Measurements from ENCODE around the gene PIGM. TPM values are rescaled to one million over a fixed set of nuclear protein-coding genes. Genes with fewer than 3 reads are reported as not detected.

The PIGM gene
- total RNA-seq, 1 experiment from 2014 or later: 4.4 TPM

DNA sequence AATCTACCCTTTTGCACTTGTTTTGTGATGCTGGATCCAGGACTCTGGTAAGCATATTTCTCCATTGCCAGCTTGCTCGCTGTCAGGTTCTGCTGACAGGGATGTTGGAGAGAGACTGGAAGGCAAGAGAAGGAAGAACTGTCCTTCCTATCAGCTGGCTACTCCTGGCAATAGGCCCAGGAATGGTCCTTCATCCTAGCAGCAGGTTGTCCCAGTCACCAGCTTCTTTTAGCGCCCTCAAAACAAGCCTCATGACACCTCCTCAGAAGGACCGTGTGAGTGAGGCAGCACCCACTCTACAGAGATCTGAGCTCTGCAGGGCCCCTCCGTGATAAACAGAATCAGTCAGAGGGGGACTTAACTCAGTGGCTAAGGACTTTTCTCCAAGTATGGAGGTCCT is 44.6 kb downstream of the PIGM start:
- Mint-ChIP-seq H3K4me3 (no peak overlapping the region), H3K36me3 (no peaks in the 10 kb centered on the region), H3K9me3 (no peaks in the 10 kb centered on the region), H3K4me1 (peaks cover 10% of the 10 kb centered on the region), H3K27me3 (ENCODE audit: low read depth) (no peaks in the 10 kb centered on the region; the same call in 1 of the 2 replicates), H3K27ac (no peak overlapping the region)
- POLR2A ChIA-PET: no interaction called here
- DNase-seq (ENCODE audit: low spot score): no peak
- TF ChIP-seq, protein P1, sequence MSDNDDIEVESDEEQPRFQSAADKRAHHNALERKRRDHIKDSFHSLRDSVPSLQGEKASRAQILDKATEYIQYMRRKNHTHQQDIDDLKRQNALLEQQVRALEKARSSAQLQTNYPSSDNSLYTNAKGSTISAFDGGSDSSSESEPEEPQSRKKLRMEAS (CRISPR knock-in tag; IDR thresholded peaks at IDR 0.05): no peak
- TF ChIP-seq, protein P2, sequence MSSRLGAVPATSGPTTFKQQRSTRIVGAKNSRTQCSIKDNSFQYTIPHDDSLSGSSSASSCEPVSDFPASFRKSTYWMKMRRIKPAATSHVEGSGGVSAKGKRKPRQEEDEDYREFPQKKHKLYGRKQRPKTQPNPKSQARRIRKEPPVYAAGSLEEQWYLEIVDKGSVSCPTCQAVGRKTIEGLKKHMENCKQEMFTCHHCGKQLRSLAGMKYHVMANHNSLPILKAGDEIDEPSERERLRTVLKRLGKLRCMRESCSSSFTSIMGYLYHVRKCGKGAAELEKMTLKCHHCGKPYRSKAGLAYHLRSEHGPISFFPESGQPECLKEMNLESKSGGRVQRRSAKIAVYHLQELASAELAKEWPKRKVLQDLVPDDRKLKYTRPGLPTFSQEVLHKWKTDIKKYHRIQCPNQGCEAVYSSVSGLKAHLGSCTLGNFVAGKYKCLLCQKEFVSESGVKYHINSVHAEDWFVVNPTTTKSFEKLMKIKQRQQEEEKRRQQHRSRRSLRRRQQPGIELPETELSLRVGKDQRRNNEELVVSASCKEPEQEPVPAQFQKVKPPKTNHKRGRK (CRISPR knock-in tag; IDR thresholded peaks at IDR 0.05; ENCODE audit: borderline replicate concordance): no peak
- TF ChIP-seq CBFB (CRISPR knock-in tag; IDR thresholded peaks at IDR 0.05; ENCODE audit: low read depth) (no peak), MYBL2 (CRISPR knock-in tag; IDR thresholded peaks at IDR 0.05) (no peak), ESRRA (CRISPR knock-in tag; IDR thresholded peaks at IDR 0.05; ENCODE audit: borderline replicate concordance) (no peak), ATF1 (CRISPR knock-in tag; IDR thresholded peaks at IDR 0.05) (no peak)
- TF ChIP-seq, protein P3, sequence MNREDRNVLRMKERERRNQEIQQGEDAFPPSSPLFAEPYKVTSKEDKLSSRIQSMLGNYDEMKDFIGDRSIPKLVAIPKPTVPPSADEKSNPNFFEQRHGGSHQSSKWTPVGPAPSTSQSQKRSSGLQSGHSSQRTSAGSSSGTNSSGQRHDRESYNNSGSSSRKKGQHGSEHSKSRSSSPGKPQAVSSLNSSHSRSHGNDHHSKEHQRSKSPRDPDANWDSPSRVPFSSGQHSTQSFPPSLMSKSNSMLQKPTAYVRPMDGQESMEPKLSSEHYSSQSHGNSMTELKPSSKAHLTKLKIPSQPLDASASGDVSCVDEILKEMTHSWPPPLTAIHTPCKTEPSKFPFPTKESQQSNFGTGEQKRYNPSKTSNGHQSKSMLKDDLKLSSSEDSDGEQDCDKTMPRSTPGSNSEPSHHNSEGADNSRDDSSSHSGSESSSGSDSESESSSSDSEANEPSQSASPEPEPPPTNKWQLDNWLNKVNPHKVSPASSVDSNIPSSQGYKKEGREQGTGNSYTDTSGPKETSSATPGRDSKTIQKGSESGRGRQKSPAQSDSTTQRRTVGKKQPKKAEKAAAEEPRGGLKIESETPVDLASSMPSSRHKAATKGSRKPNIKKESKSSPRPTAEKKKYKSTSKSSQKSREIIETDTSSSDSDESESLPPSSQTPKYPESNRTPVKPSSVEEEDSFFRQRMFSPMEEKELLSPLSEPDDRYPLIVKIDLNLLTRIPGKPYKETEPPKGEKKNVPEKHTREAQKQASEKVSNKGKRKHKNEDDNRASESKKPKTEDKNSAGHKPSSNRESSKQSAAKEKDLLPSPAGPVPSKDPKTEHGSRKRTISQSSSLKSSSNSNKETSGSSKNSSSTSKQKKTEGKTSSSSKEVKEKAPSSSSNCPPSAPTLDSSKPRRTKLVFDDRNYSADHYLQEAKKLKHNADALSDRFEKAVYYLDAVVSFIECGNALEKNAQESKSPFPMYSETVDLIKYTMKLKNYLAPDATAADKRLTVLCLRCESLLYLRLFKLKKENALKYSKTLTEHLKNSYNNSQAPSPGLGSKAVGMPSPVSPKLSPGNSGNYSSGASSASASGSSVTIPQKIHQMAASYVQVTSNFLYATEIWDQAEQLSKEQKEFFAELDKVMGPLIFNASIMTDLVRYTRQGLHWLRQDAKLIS (CRISPR knock-in tag; IDR thresholded peaks at IDR 0.05; ENCODE audit: borderline replicate concordance): no peak
- TF ChIP-seq, protein P4, sequence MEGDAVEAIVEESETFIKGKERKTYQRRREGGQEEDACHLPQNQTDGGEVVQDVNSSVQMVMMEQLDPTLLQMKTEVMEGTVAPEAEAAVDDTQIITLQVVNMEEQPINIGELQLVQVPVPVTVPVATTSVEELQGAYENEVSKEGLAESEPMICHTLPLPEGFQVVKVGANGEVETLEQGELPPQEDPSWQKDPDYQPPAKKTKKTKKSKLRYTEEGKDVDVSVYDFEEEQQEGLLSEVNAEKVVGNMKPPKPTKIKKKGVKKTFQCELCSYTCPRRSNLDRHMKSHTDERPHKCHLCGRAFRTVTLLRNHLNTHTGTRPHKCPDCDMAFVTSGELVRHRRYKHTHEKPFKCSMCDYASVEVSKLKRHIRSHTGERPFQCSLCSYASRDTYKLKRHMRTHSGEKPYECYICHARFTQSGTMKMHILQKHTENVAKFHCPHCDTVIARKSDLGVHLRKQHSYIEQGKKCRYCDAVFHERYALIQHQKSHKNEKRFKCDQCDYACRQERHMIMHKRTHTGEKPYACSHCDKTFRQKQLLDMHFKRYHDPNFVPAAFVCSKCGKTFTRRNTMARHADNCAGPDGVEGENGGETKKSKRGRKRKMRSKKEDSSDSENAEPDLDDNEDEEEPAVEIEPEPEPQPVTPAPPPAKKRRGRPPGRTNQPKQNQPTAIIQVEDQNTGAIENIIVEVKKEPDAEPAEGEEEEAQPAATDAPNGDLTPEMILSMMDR (IDR thresholded peaks at IDR 0.05): no peak
- ATAC-seq: no peak
- CTCF ChIA-PET: interaction anchor here (0.9 to 1.3 kb wide), 3 partner anchors 19 to 91 kb away, joined by 3 to 7 read pairs (median 4); no protein-coding TSS in a partner anchor

DNA sequence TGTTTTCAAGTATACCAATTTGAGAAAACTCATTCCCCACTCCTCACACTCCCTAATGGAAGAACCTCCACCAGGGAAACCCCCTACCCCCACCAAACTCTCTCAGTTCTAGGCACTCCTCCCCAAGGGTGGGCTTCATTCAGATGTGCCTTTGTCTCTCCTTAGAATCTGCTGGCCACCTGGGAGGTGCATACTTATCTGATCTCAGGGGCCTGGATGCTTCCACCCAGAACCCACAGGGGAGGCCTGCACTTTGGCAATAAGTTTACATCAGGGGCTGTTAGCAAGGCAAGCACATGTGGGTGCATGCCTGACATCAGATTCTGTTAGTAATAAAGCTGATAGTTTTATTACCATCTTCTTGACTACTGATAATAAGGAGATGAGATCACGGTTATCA is 45.3 kb downstream of the PIGM start:
- TF ChIP-seq, protein P2 (CRISPR knock-in tag; IDR thresholded peaks at IDR 0.05; ENCODE audit: borderline replicate concordance): no peak
- TF ChIP-seq, protein P5, sequence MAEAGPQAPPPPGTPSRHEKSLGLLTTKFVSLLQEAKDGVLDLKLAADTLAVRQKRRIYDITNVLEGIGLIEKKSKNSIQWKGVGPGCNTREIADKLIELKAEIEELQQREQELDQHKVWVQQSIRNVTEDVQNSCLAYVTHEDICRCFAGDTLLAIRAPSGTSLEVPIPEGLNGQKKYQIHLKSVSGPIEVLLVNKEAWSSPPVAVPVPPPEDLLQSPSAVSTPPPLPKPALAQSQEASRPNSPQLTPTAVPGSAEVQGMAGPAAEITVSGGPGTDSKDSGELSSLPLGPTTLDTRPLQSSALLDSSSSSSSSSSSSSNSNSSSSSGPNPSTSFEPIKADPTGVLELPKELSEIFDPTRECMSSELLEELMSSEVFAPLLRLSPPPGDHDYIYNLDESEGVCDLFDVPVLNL (CRISPR knock-in tag; IDR thresholded peaks at IDR 0.05; ENCODE audit: borderline replicate concordance, low read depth): no peak
- no peak for TF ChIP-seq ZNF396 (CRISPR knock-in tag; IDR thresholded peaks at IDR 0.05; ENCODE audit: borderline replicate concordance)
- no peak for TF ChIP-seq OVOL2 (CRISPR knock-in tag; IDR thresholded peaks at IDR 0.05; ENCODE audit: borderline replicate concordance)
- TF ChIP-seq FOXK1 (CRISPR knock-in tag; IDR thresholded peaks at IDR 0.05): no peak
- no peak for TF ChIP-seq NFYB (CRISPR knock-in tag; conservative IDR thresholded peaks at IDR 0.05; ENCODE audit: low read depth)
- TF ChIP-seq ZBTB21 (CRISPR knock-in tag; IDR thresholded peaks at IDR 0.05; ENCODE audit: borderline replicate concordance): no peak
- no peak for TF ChIP-seq ATF1 (CRISPR knock-in tag; IDR thresholded peaks at IDR 0.05)
- TF ChIP-seq RELA (CRISPR knock-in tag; IDR thresholded peaks at IDR 0.05; ENCODE audit: borderline replicate concordance): no peak
- TF ChIP-seq, protein P1 (CRISPR knock-in tag; IDR thresholded peaks at IDR 0.05): no peak
- TF ChIP-seq, protein P6, sequence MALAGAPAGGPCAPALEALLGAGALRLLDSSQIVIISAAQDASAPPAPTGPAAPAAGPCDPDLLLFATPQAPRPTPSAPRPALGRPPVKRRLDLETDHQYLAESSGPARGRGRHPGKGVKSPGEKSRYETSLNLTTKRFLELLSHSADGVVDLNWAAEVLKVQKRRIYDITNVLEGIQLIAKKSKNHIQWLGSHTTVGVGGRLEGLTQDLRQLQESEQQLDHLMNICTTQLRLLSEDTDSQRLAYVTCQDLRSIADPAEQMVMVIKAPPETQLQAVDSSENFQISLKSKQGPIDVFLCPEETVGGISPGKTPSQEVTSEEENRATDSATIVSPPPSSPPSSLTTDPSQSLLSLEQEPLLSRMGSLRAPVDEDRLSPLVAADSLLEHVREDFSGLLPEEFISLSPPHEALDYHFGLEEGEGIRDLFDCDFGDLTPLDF (CRISPR knock-in tag; IDR thresholded peaks at IDR 0.05): no peak

More for the DNA sequence above, 45.3 kb downstream of the PIGM start:
- H3K27me3 Mint-ChIP-seq (ENCODE audit: low read depth): no peaks in the 10 kb centered on the region; the same call in 1 of the 2 replicates
- no peaks in the 10 kb centered on the region for H3K36me3 Mint-ChIP-seq
- no peak overlapping the region for H3K4me3 Mint-ChIP-seq
- H3K4me1 Mint-ChIP-seq: peaks cover 7% of the 10 kb centered on the region
- H3K9me3 Mint-ChIP-seq: no peaks in the 10 kb centered on the region
- DNase-seq (ENCODE audit: low spot score) (no peak), ATAC-seq (no peak)
- ChIA-PET CTCF (interaction anchor here (0.9 to 1.3 kb wide), 2 partner anchors 21 to 92 kb away, joined by 3 to 7 read pairs; no protein-coding TSS in a partner anchor), POLR2A (no interaction called here)
- no peak overlapping the region for H3K27ac Mint-ChIP-seq
